Embryonic facial prominence (tissue), 1 donor: ENCODE data around the gene DYNC1H1.

Experiments
- DNase-seq: peaks from one replicate; pipeline ENCODE4 v3.0.0-alpha.2; 2016; ENCODE audit errors: extremely low spot score

DYNC1H1 gene

DNA sequence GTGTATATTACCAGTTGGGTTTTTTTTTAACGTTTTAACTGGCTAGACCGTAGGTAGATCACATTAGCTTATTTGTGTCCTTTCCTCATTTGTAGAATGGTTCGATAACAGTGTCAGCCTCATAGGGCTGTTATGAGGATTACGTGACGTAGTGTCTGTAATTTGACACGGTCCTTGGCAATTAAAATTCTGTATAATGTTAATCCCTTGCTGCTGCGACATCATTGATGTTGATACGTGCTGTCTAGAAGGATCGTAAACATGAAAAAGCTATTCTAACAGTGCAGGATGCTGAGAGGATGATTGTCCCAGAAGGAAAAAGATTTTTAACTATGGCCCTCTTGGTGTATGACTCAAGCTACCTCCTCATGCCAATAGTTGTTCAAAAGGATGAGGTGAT, 71.5 kb downstream of the DYNC1H1 start:
- DNase-seq = no peak

DNA sequence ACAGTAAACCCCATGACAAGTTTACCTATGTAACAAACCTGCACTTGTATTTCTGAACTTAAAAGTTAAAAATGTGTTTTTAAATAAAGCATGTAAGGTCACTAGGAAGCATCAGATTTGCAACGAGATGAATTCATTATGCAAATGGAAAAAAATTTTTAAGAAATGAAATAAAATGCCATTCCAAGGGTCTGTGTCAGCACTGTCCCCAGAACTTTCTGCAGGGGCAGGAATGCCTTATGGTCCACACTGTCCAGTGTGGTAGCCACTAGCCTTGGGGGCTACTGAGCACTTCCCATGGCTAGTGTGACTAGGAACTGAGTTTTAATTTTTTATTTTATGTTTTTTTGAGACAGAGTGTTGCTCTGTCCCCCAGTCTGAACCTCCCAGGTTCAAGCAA, 73.3 kb downstream of the DYNC1H1 start:
- no peak for DNase-seq

DNA sequence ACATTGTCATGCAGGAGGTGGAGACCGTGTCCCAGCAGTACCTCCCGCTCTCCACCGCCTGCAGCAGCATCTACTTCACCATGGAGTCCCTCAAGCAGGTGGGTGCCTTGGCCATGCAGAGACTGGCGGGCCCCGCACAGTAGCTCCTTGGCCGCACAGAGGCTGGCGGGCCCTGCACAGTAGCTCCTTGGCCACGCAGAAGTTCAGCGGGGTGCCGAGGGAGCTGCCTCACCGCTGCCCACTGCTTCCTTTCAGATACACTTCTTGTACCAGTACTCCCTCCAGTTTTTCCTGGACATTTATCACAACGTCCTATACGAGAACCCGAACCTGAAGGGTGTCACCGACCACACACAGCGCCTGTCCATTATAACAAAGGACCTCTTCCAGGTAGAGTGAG, 74.8 kb downstream of the DYNC1H1 start:
- DNase-seq = no peak

DNA sequence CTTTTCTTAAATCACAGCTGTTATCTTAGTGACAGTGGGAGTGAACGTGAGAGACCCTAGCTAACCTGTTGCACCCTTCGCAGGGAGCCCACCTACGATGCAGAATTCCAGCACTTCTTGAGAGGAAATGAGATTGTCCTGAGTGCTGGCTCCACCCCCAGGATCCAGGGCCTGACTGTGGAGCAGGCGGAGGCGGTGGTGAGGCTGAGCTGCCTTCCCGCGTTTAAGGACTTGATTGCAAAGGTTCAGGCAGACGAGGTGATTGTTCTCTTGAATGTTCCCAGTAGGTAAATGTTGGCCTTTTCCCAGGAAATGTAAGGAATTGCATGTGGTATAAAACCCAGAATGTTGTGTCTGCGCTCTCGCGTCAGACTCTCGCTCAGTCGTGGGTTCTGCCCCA, 75.8 kb downstream of the DYNC1H1 start:
- no peak for DNase-seq

DNA sequence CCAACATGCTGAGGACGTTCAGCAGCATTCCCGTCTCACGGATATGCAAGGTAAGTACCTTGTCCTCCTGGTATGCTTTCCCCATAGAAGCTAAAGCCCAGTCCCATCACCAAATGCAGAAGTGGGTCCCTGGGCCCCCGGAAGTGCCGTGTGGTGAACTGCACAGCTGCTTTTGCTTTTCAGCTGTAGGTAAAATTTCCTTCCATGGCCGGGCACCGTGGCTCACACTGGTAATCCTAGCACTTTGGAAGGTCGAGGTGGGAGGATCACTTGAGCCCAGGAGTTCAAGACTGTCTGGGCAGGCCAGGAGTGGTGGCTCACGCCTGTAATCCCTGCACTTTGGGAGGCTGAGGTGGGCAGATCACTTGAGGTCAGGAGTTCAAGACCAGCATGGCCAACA, 78.3 kb downstream of the DYNC1H1 start:
- no peak for DNase-seq

DNA sequence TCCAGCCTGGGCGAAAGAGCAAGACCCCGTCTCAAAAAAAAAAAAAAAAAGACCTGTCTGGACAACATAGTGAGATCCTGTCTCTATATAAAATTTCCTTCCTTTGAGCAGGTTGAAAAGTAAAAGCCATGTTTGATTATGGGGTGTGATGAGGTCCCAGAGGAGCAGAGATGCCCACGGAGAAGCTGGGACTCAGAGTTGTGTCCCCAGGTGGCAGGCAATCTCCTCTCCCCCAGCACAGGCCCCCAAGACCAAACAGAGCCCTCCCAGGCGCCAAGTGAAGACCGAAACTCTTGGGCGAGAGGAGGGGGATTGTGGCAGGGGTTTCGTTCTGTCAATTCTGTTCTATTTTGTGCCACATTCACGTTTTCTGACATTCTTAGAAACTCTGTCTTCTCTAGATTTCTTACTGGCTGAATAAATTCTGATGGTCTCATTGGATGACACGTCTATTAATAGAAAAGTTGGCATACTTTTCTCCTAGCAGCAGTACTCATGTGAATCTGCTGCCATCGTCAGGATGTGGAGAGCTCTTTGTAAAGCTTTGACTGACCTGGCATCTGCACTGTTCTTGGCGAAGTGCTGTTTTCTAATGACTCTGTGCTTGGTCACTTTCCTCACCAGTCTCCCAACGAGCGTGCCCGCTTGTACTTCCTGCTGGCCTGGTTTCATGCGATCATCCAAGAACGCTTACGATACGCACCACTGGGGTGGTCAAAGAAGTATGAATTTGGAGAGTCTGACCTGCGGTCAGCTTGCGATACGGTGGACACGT, 79.1 kb downstream of the DYNC1H1 start:
- DNase-seq = no peak

DNA sequence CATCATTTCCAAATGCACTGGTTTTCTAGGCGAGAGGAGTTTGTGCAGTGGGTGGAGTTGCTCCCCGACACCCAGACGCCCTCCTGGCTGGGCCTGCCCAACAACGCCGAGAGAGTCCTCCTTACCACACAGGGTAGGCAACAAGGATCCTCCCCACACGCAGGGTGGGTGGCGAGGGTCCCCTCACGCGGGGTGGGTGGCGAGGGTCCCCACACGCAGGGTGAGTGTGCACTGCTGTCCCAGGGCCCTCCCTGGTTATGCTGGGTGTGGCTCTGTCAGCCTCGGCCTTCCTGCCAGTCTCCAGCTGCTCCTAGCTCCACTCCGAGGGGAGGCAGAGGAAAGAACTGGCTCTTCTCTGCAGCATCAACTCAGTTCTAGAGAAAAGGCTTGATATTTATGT, 80.2 kb downstream of the DYNC1H1 start:
- DNase-seq = no peak

DNA sequence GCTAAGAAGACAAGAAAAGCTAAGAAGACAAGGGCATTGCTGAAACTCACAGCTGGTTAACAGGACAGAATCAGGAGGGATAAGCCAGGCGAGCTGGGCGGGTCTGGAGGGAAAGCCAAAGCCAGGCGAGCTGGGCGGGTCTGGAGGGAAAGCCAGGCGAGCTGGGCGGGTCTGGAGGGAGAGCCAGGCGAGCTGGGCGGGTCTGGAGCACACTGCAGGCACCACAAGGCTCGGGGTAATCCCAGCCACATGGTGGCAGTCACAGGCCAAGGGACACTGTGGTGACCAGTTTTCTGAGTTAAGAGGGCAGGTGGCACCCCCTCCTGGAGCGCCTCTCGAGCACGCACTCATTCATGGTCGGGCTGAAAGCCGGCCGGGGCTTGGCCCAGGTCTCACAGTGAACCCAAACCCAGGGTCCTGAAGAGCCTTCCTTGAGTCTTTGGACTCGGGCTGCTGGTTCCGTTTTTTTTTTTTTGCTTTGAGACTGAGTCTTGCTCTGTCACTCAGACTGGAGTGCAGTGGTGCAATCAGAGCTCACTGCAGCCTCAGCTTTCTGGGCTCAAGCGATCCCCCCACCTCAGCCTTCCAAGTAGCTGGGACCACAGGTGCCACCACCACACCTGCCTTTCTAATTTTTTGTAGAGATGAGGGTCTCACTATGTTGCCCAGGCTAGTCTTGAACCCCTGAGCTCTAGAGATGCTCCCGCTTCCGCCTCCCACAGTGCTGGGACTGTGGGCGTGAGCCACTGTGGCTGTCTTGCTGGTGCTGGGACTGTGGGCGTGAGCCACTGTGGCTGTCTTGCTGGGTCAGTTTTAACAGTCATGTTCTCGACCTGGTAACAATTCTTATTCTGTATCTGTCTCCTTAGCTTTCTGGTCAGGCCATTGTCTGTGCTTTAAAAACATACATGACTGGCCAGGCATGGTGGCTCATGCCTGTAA, 82.2 kb downstream of the DYNC1H1 start:
- DNase-seq = no peak

DNA sequence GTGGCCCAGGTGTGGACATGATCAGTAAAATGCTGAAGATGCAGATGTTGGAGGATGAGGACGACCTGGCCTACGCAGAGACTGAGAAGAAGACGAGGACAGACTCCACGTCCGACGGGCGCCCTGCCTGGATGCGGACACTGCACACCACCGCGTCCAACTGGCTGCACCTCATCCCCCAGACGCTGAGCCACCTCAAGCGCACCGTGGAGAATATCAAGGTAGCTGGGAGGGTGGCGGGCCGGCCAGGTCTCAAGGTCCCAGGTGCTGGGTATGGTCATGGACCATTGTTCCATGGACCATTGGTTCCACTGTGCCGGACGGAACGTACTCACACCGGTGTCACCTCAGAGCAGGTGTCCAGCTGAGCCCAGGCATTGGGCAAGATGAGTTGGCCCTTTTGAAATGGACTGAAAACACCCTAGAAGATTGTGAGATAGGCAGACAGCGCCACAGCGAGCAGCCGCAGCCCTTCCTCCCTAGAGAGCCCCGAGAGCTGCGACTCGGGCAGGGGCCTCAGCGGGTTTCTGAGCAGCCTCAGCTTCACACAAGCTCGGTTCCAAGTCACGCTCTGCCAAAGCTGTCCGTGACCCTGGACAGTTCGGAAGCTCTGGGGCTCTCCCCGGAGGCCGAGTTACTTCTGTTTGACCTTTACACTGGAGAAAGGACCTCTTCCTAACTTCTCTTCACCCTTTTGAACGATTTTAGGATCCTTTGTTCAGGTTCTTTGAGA, 83.6 kb downstream of the DYNC1H1 start:
- no peak for DNase-seq

DNA sequence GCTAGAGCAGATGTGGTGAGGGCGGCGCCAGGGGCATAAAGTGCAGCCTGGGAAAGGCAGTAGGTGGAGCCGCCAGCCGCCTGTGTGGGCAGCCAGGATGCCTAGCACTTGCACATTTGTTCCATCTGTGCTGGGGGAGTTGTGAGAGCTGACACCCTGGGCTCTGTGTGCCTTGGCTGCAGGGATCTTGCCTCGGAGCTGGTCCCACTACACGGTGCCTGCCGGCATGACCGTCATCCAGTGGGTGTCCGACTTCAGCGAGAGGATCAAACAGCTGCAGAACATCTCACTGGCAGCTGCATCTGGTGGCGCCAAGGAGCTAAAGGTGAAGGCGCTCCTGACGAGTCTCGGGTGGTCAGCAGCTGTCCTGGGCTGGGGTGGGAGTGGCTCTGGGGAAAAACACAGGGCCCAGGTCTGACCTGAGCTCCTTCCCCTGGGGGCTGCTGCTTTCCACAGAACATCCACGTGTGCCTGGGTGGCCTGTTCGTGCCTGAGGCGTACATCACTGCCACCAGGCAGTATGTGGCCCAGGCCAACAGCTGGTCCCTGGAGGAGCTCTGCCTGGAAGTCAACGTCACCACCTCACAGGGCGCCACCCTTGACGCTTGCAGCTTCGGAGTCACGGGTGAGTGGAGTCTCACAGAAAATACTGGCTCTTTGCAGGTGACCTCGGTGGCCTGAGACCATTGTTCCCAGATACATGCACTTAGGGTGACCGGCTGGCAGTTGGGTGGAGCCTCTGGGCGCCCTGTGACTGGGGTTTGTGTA, 85.1 kb downstream of the DYNC1H1 start:
- DNase-seq = no peak

DNA sequence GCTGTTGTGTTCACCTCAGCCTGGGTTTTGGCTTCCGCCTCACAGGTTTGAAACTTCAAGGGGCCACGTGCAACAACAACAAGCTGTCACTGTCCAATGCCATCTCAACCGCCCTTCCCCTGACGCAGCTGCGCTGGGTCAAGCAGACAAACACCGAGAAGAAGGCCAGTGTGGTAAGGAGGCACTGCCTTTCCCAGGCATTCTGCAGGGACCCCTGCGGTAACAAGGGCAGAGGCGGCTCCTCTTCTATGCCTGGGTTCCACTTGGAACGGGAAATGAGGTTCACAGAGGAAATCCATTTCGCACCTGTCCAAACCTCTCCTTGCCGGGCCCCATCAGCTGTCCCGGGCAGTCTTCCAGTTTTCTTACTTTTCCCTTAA, 85.6 kb downstream of the DYNC1H1 start:
- DNase-seq = no peak

DNA sequence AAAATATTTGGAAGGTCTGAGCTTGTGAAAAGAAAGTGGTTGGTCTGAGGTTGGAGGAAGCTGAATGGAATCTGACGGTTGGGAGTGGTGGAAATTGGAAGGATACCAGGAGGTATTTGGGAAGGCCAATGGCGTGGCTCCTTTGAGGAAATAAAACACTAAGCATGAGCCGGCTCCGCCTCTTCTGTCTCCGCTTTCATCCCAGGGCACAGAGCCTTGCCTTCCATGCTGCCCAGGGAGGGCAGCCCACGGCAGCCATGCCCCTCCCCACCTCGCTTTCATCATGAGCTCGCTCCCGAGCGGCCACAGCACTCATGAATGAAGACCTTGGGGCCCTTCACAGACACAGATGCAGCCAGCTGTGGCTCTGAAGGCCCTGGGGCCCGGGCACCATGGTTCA, 86.3 kb downstream of the DYNC1H1 start:
- DNase-seq = peak; percentile 37

DNA sequence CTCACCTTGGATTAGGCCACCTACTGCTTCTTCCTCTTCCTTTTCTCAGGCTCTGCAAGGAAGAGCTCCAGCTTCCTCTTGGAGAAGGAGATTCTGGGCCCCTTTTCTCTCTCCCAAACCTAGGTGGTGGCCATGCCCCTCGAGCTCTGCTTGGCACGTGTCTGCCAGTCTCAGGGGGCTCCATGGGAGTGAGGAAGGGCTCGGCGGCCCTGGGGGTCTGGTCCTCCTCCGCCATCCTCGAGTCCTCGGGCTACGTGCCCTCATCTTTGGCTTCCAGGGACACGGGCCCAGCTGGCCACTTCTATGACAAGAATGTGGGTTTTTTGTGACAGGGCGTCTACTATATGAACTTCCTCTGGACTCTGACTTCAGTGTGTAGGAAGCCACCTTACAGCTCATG, 88.1 kb downstream of the DYNC1H1 start:
- DNase-seq = no peak

DNA sequence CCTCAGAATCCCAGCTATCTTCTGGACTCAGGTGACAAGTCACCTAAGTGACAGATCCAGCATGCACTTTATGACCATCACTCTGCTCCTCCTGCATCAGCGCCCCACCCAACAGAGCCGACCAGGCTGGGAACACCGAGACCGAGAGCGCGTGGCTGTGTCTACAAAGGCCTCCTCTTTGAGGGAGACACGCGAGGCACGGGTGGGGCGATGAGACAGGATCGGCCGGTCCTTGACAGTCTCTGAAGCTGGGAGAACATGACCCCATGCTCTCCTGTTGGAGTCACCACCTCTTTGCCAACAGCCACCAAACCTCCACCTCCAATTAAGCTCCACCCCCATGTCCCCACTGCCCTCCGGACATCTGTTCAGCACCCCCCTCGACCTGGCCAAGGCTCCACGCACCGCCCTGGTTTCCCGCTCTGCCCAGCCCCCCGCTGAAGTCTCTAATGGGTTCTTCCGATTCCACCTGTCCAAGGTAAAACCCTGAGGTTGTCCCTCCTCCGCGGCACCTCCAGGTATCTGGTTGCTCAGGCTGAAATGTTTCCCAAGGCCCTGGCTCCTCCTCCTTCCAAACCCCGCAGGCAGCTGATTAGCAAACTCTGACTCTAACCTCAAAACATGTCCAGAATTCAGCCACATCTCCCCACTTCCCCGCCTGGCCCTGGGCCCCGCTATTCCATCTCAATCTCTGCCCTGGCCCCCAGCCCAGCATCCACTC, 91.0 kb downstream of the DYNC1H1 start:
- no peak for DNase-seq

DNA sequence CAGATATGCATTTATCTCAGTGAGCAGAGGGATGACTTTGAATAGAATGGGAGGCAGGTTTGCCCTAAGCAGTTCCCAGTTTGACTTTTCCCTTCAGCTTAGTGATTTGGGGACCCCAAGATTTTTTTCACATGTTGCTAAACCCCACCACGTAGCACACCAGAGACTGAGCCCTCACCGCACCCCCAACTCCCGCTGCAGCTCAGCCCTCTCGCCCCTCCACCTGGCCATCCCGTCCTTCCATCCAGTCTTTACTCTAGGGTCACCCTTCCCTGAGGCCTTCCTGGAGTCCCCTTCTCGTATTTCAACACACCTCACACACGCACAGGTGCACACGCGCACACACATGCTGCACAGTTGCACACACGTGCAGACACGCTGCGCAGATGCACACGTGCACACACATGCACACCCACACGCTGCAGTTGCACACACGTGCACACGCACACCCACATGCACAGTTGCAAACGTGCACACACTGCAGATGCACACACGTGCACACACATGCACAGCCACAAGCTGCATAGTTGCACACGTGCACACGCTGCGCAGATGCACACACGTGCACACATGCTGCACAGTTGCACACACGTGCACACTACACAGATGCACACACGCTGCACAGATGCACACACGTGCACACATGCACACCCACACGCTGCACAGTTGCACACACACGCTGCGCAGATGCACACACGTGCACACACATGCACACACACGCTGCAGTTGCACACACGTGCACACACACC, 92.5 kb downstream of the DYNC1H1 start:
- DNase-seq = no peak

DNA sequence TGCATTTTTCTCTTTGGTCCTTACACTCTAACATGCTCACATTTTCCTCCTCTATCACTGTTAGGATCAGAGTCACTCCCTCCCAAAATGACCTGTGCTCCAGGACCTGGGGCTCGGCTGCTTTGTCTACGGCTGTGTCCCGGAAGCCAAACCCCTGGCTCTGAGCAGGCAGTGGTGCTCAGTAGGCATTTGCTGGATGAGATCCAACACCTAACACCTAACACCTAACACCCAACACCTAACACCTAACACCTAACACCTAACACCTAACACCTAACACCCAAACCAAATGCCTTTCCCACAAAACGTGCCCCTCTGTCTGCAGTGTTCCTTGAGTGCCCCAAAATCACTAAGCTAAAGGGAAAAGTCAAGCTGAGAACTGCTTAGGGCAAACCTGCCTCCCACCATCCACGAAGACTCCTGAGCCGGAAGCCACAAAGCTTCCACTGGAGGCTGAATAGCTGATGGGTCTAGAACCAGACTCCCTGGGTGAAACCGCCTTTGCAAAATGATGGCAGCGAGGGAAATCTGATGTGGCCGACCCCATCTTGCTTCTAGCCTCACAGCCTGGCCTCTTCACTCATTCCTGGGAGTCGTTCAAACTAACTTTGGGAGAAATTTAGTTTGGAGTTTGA, 93.2 kb downstream of the DYNC1H1 start:
- DNase-seq = no peak

DNA sequence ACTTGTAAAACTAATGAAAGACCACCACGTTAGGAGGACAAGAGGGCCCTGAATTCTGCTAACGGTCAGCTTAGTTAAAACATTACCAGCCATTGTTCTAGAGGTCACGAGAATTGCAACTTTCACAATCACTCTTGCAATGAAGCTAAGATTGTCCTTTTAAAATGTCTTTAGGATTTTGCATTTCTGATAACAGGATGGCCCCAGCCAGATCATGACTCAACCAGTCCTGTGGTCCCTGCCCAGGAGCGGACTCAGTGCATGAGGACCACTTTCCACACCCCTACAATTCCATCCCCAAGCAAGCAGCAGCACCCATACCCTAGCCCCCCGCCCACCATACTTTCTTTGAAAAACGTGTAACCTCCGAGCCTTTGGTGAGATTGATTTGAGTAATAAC, 93.8 kb downstream of the DYNC1H1 start:
- DNase-seq = no peak

DNA sequence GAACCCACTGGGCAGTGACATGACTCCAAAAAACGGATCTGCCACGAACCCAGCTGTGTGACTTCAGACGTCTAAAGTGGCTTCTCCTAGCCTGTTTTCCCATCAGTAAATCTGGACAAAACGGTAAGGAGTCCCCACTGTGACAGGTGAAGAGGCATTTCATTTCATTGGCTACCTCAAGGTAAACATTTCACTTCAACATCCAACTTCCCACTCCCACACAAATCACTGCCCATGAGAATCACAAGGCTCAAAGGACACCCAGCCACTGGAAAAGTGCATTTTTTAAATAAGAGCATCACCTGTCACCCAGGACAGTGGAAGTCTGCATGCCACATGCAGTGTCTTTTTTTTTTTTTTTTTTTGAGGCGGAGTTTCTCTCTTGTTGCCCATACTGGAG, 94.6 kb downstream of the DYNC1H1 start:
- no peak for DNase-seq

DNA sequence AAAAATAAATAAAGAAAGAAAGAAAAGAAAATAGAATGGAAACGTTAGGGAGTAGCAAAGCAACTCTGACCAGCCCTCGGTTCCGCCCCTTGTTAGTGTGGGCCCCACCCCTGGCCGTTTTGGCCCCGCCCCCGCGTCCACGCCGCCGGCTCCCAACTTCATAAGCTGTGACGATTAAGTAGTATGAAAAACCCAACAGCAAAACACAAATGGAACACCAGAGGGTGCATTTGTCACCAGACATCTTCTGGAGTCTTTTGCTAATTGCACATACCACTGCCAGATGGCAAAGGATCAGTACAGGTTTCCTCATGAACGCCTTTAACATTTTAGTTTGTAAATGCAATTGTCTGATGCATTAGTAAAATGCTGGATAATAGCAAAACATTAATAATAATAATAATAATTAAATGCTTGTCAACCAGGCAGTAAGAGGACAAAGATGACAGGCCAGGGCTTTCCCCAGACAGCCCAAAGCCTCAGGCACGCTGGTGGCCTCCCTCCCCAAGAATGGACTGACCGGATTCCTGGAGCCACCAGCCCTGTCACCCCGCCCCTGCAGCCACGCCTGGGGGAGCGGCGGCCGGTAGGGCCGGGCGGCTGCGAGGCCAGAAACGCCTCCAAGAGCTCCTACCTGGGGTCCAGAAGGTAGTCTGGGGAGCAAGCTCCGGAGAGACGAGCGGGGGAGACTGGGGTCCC, 98.9 kb downstream of the DYNC1H1 start:
- peak; percentile 58 for DNase-seq
